Measurements from ENCODE around the gene PAM.

GRCh38 chr5:102770803-102771202 lies 15.7 kb downstream of the PAM start:
- TF ChIP-seq CTCF (IDR thresholded peaks at IDR 0.05) (no peak), POLR2A (IDR thresholded peaks at IDR 0.05) (no peak)

Data from prostate gland (tissue), 2 donors.